ENCODE measurements around the gene CYSLTR2. TPM values are rescaled to one million over a fixed set of nuclear protein-coding genes. Genes with fewer than 3 reads are reported as not detected.

CYSLTR2 gene
- total RNA-seq, 1 experiment from 2014 or later = not detected

DNA sequence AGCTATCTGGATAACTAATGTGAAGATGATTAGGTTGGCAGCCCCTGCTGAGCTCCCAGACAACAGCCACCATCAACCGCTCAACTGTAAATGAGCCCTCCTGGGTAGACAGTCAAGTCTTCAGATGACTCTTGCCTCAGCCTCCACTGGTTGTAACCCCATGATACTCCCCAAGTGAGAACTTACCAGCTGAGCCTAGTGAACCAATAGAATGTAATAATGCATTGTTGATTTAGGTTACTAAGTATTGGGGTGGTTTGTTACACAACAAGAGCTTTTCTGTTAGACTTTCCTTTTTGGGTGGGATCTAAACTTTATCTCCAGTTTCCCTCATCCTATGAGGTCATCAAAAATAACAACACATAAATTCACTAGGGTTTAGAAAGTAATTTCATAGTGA is 69.4 kb downstream of the CYSLTR2 start:
- no peaks in the 10 kb centered on the region for H3K4me1 ChIP-seq (ENCODE audit: insufficient read depth, low read length)
- TF ChIP-seq CTCF (conservative IDR thresholded peaks at IDR 0.05; ENCODE audit: low read depth, low read length) = no peak
- no peak for TF ChIP-seq EZH2phosphoT487 (IDR thresholded peaks at IDR 0.05; ENCODE audit: borderline replicate concordance, low read length)
- no peak for TF ChIP-seq EZH2 (IDR thresholded peaks at IDR 0.05; ENCODE audit: low read length, unreplicated experiment)
- no peaks in the 10 kb centered on the region for H3F3A ChIP-seq (ENCODE audit: low read length, unreplicated experiment)
- no peaks in the 10 kb centered on the region for H3K79me2 ChIP-seq (ENCODE audit: low read length)
- intact Hi-C loops (cut with micrococcal nuclease) = no loop called here
- ChIA-PET CTCF (no interaction called here), POLR2A (ENCODE audit: unreplicated experiment) (no interaction called here)
- H2AFZ ChIP-seq (ENCODE audit: low read length) = no peak overlapping the region
- no peaks in the 10 kb centered on the region for H3K9me2 ChIP-seq (replicated peaks; ENCODE audit: low read length)
- H3K4me2 ChIP-seq (ENCODE audit: low read length) = no peak overlapping the region
- no peaks in the 10 kb centered on the region for H3K27me3 ChIP-seq (ENCODE audit: low read length)
- no peaks in the 10 kb centered on the region for H4K20me1 ChIP-seq (ENCODE audit: low read length)
- no peak overlapping the region for H3K9ac ChIP-seq (ENCODE audit: low read length)
- ATAC-seq = no peak
- H3K36me3 ChIP-seq (ENCODE audit: low read depth, low read length) = no peaks in the 10 kb centered on the region
- H3K27ac ChIP-seq (ENCODE audit: low read length) = no peak overlapping the region
- peaks cover under 1% of the 10 kb centered on the region for H3K9me3 ChIP-seq (ENCODE audit: low read length)
- BruUV-seq (replicated peaks) = no TSS peak
- H3K4me3 ChIP-seq (ENCODE audit: low read length) = no peak overlapping the region
- no peak for DNase-seq

GRCh38 chr13:48725271-48725670 is 71.5 kb downstream of the CYSLTR2 start:
- H3K9me3 ChIP-seq (ENCODE audit: low read length) = no peaks in the 10 kb centered on the region
- no peak for TF ChIP-seq EZH2phosphoT487 (IDR thresholded peaks at IDR 0.05; ENCODE audit: borderline replicate concordance, low read length)
- no peak for DNase-seq
- no TSS peak for BruUV-seq (replicated peaks)
- H3F3A ChIP-seq (ENCODE audit: low read length, unreplicated experiment) = no peaks in the 10 kb centered on the region
- ATAC-seq = no peak
- no peaks in the 10 kb centered on the region for H3K79me2 ChIP-seq (ENCODE audit: low read length)
- POLR2A ChIA-PET (ENCODE audit: unreplicated experiment) = no interaction called here
- no peak overlapping the region for H3K4me2 ChIP-seq (ENCODE audit: low read length)
- no peak overlapping the region for H3K27ac ChIP-seq (ENCODE audit: low read length)
- intact Hi-C loops (cut with micrococcal nuclease) = no loop called here
- CTCF ChIA-PET = no interaction called here
- no peak overlapping the region for H3K4me3 ChIP-seq (ENCODE audit: low read length)
- no peak overlapping the region for H2AFZ ChIP-seq (ENCODE audit: low read length)
- no peaks in the 10 kb centered on the region for H3K4me1 ChIP-seq (ENCODE audit: insufficient read depth, low read length)
- no peaks in the 10 kb centered on the region for H3K36me3 ChIP-seq (ENCODE audit: low read depth, low read length)
- no peak overlapping the region for H3K9ac ChIP-seq (ENCODE audit: low read length)
- no peaks in the 10 kb centered on the region for H3K9me2 ChIP-seq (replicated peaks; ENCODE audit: low read length)
- H3K27me3 ChIP-seq (ENCODE audit: low read length) = no peaks in the 10 kb centered on the region
- no peaks in the 10 kb centered on the region for H4K20me1 ChIP-seq (ENCODE audit: low read length)

GRCh38 chr13:48726711-48727110 is 73.0 kb downstream of the CYSLTR2 start:
- BruUV-seq (replicated peaks) = no TSS peak
- CTCF ChIA-PET = no interaction called here

More at GRCh38 chr13:48726711-48727110, 73.0 kb downstream of the CYSLTR2 start:
- H3F3A ChIP-seq (ENCODE audit: low read length, unreplicated experiment) = no peaks in the 10 kb centered on the region
- no peaks in the 10 kb centered on the region for H3K27me3 ChIP-seq (ENCODE audit: low read length)
- H3K27ac ChIP-seq (ENCODE audit: low read length) = no peak overlapping the region
- no peaks in the 10 kb centered on the region for H3K9me3 ChIP-seq (ENCODE audit: low read length)
- TF ChIP-seq EZH2 (IDR thresholded peaks at IDR 0.05; ENCODE audit: low read length, unreplicated experiment) (no peak), CTCF (conservative IDR thresholded peaks at IDR 0.05; ENCODE audit: low read depth, low read length) (no peak), EZH2phosphoT487 (IDR thresholded peaks at IDR 0.05; ENCODE audit: borderline replicate concordance, low read length) (no peak)
- H4K20me1 ChIP-seq (ENCODE audit: low read length) = no peaks in the 10 kb centered on the region
- intact Hi-C loops (cut with micrococcal nuclease) = no loop called here
- POLR2A ChIA-PET (ENCODE audit: unreplicated experiment) = no interaction called here
- no peaks in the 10 kb centered on the region for H3K79me2 ChIP-seq (ENCODE audit: low read length)
- no peak overlapping the region for H3K9ac ChIP-seq (ENCODE audit: low read length)
- peaks cover 8% of the 10 kb centered on the region for H3K4me1 ChIP-seq (ENCODE audit: insufficient read depth, low read length)
- H3K4me3 ChIP-seq (ENCODE audit: low read length) = no peak overlapping the region
- DNase-seq (no peak), ATAC-seq (no peak)
- H3K4me2 ChIP-seq (ENCODE audit: low read length) = no peak overlapping the region
- H3K9me2 ChIP-seq (replicated peaks; ENCODE audit: low read length) = no peaks in the 10 kb centered on the region
- H3K36me3 ChIP-seq (ENCODE audit: low read depth, low read length) = no peaks in the 10 kb centered on the region
- H2AFZ ChIP-seq (ENCODE audit: low read length) = no peak overlapping the region

All from PC-3 (cell line).